ENCODE data around the gene ELOF1.
A peak's percentile ranks its signal among the peaks of the same experiment; 100 is the strongest.
"Not testable (repeated sequence)": the region's sequence is repeated elsewhere in the genome, so short reads cannot be mapped to it uniquely, and the experiment has no call there.

Gene ELOF1

GRCh38 chr19:11558881-11559828, at the start of gene ELOF1:
Gene ELOF1, minus strand, starts transcription at chr19:11559230. Its CDS starts 4,883 bp downstream, at chr19:11554347.
- peak; percentile 99 for DNase-seq

DNA sequence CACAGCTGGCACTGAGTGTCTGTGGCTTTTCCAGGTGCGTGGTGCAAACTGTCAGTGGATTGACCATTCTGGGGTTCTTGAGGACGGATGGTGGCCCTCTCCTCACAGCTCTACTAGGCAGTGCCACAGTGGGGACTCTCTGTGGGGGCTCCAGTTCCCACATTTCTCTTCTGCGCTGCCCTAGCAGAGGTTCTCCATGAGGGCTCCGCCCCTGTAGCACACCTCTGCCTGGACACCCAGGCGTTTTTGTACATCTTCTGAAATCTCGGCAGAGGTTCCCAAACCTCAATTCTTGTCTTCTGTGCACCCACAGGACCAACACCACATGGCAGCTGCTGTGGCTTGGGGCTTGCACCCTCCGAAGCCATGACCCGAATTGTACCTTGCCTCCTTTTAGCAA, 47.5 kb upstream of the ELOF1 start:
- DNase-seq = no peak

DNA sequence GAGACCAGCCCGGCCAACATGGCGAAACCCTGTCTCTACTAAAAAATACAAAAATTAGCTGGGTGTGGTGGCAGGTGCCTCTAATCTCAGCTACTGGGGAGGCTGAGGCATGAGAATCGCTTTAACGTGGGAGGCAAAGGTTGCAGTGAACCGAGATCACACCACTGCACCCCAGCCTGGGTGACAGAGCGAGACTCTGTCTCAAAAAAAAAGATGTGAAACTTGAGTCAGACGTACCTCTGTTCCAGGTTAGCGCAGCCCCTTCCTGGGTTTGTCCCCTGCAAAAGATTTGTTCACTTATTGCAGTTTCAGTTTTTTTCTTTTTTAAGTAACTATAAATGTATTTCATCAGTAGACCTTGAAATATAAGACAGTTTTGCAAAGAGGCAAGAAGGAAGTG, 40.7 kb upstream of the ELOF1 start:
- not testable (repeated sequence) for DNase-seq

DNA sequence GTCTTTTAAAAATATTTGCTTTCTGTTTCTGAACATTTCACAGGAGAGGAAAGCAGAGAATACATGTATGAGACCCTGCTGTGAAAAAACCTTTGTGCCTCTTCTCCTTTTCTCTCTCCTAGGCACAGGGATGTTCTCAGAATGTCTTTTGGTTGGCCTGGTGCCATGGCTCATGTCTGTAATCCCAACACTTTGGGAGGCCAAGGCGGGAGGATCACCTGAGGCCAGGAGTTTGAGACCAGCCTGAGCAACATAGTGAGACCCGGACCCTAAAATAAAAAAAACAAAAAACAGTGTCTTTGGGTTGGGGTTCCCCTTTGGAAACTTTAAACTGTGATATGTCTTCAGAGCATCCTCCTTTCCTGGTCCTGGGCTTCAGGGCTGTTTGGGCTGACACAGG, 39.7 kb upstream of the ELOF1 start:
- DNase-seq = no peak

DNA sequence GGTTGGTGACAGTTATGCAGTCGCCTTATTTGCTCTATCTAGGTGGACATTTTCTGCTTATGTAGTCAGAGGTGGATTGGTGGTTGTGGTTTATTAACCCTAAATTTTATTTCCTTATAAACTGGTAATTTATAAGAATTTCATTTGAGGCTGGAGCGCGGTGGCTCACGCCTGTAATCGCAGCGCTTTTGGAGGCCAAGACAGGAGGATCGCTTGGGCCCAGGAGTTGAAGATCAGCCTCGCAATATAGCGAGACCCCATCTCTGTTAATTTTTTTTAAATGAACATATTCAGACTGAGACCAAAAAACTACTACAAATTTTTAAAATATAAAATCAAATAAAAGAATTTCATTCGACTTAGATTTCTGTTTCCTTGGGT, 39.1 kb upstream of the ELOF1 start:
- DNase-seq = no peak

GRCh38 chr19:11597202-11598102, 38.4 kb upstream of the ELOF1 start, which contains the start of gene ZNF627:
Gene ZNF627, plus strand, starts transcription at chr19:11597483. Its CDS starts 145 bp downstream, at chr19:11597628.
- peak; percentile 91 for DNase-seq

DNA sequence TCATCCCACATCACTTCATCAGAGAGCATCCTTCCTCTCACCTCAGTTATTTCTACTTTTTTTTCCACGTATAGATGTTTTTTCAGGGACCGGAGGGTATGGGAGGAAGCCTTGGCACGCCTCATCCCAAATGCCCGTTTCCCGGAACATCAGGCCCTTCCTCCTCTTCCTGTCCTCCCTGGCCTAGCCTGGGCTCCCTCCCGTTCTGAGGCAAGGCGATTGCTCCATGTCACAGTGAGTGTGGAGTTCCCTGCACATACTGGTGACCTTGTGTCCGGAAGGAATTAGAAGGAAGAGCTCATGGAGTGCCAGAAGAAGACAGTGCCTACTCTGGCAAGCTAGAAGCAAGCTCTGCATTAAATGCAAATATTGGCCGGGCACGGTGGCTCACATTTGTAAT, 37.1 kb upstream of the ELOF1 start:
- no peak for DNase-seq

DNA sequence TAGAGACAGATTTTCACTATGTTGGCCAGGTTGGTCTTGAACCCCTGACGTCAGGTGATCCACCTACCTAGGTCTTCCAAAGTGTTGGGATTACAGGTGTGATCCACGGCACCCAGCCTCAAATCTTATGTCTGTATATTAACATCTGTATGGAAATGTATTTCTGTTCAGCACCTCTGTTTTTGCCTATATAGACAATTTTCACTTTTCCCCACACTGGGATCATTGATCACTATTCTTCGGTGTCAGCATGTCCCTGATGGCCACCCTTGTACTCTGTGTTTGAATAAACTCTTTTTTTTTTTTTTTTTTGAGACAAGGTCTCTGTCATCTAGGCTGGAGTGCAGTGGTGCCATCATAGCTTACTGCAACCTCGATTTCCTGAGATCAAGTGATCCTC, 35.1 kb upstream of the ELOF1 start:
- no peak for DNase-seq

- DNase-seq = no peak
Measured at GRCh38 chr19:11587975-11588631, 29.1 kb upstream of the ELOF1 start.

DNA sequence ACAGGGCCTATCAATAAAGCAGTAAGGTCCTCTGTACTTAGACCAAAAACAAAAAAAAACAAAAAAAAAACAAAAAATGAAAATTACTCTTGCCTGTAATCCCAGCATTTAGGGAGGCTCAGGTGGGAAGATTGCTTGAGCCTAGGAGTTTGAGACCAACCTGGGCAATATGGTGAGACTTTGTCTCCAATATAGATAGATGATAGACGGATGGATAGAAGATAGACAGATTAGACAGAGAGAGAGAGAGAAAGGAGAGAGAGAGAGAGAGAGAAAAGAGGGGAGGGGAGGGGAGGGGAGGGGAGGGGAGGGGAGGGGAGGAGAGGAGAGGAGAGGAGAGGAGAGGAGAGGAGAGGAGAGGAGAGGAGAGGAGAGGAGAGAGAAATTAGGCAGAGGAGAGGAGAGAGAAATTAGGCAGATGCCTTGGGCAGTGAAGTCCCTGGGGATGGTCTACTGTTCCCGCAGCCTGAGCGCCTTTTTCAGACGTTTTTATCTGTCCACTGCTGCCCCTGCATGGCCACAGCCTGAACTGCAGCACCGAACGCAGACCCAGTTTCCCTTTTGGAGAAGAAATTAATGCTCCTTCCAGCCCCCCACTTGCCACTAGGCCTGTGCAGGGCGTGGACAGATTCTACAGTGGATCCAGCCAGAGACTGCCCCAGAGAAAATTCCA, 28.4 kb upstream of the ELOF1 start:
- peak; percentile 47 for DNase-seq

GRCh38 chr19:11586331-11586730, 27.3 kb upstream of the ELOF1 start:
- no peak for DNase-seq

DNA sequence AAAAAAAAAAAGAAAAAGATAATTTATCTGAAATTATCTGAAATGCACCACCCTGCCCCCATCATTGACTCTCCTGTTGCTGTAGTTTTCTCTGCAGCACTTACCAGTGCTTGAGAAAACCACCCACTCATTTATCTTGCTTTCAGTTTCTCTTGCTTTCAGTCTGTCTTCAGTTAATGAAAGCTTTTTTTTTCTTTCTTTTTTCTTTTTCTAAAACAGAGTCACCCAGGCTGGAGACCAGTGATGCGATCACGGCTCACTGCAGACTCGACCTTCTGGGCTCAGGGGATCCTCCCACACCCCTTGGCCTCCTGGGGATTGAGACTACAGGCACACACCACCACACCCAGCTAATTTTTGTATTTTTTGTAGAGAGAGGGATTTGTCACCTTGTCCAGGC, 22.7 kb upstream of the ELOF1 start:
- peak; percentile 33 for DNase-seq

- DNase-seq = no peak
Measured at GRCh38 chr19:11580116-11580515, 21.1 kb upstream of the ELOF1 start.

DNA sequence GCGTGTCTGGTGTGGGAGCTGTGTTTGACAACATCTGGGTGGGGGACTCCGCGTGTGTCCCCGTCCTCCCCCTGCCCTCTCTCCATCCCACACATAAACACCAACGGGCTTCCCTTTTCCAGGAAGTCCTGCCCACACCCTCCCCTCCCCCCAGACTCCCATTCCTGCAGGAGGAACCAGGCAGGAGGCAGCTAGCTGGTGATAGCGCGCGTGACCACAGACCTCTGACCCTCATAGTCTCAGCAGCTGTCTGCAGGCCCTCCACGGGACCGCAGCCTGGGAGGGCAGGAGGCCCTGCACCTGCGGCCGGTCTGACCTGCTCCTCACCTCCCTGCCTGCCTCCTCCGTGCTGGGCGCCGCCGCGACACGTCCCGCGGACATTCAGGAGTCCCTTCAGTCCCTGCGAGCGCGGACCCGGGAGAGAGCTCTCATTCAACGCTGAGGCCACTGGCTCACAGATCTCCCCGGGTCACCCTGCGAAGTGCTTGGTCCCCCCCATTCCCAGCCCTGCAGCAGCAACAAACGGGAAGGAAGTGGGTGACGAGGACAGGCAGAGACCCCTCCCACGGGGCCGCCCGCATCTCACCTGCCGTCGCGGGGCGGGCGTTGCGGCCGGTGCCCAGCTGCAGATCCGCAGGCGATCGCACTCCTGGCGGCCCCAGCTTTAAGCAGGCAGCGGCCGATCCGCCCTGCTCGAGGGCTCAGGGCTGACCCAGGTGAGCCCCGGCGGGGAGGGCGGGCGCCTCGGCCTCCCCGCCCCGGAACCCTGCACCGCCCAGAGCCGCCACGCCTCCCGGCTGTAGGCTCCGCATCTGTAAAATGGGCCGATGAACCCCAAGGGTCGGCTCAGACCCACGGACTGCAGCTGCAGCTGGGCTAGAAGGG, 19.5 kb upstream of the ELOF1 start:
- no peak for DNase-seq

DNA sequence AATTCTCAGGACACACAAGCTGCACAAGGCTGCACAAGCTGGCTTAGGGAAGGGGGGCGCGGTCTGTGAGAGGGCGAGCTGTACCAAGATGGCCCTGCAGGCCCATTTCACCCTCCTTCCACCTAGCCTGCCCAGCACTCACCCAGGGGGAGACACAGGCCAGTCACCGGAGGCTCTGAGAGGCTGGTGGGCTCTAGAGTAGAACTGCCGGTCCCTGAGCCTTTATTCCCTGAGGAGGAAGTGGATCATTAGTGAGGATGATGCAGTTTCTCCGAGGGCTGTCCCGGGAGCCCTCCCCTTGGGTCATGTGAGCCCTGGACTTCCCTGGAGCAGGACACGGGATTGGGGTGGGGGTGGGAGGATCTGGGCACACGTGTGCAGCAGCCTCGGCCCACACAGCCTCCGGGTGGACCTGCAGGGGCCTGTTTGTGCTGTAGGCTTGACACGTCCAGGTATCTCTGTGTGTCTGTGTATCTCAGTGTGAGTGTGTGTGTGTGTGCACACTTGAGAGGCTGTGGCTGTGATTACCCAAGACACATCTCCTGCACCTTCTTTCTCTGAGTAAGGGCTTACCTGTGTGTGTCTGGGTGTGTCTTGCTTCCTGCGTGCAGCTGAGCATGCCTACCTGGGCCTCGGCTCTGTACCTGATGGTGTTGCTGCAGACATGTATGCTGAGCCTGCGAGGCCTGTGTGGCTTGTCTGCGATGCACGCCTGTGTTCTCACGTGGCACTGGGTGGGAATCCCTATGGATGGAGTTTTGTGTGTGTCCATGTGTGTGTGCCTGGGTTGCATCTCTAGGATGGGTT, 18.6 kb upstream of the ELOF1 start, which contains the start of gene ACP5:
Gene ACP5, minus strand, starts transcription at position 195 of the 807 bp plus-strand sequence. CDS start 328 bp downstream, outside the sequence.
- no peak for DNase-seq

- no peak for DNase-seq
Measured at GRCh38 chr19:11576227-11576626, 17.2 kb upstream of the ELOF1 start.

DNA sequence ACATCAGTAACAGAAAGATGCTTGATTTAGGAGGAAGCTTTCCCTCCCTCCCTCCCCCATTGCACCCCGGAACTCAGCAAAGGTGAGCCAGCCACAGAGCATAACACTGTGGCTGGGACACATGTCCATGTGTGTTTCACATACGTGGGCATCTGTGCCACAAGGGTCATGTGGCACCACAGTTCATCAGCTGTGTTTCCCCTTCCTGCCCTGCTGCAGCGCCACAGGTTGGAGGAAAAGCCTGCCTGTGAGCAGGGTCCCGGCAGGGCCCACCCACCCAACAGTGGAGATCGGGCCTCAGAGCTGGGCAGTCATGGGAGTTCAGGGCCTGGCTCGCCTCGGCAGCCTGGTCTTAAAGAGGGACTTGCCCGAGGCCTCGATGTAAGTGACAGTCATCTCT, 15.7 kb upstream of the ELOF1 start:
- DNase-seq = no peak

DNA sequence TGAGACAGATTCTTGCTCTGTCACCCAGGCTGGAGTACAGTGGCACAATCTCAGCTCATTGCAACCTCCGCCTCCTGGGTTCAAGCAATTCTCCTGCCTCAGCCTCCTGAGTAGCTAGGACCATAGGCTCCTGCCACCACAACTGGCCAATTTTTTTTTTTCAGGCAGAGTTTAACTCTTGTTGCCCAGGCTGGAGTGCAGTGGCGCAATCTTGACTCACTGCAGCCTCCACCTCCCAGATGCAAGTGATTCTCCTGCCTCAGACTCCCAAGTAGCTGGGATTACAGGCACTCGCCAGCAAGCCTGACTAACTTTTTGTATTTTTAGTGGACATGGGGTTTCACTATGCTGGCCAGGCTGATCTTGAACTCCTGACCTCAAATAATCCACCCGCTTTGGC, 14.7 kb upstream of the ELOF1 start:
- not testable (repeated sequence) for DNase-seq

GRCh38 chr19:11573354-11573753, 14.3 kb upstream of the ELOF1 start:
- DNase-seq = not testable (repeated sequence)

- no peak for DNase-seq
Measured at GRCh38 chr19:11570039-11570462, 11.0 kb upstream of the ELOF1 start.
